Measurements from ENCODE around the gene CAD. TPM values are rescaled to one million over a fixed set of nuclear protein-coding genes. Genes with fewer than 3 reads are reported as not detected.

CAD gene
- total RNA-seq, 1 donor from 2014 or later: 82.5 TPM

DNA sequence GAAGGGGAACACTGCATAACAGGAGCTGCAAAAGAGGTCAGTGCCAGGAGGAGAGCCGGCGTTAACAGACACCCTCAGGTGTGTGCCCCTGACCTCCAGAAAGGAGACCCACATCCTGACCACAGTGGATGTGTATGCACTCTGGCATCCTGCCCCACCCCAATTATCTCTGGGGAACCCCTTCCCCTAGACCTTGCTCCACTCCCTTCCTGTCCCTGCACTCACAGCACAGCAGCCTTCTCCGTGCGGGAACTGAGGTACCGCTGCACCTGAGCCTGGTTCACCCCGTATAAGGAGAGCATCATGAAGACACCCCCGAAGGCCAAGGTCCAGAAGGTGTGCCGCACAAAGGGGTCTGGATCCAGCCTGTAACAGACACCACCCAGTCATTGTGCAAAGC lies 12.6 kb upstream of the CAD start:
- Mint-ChIP-seq H3K9me3 (no peaks in the 10 kb centered on the region), H3K4me3 (no peak overlapping the region), H3K27ac (no peak overlapping the region), H3K27me3 (ENCODE audit: low read depth) (no peaks in the 10 kb centered on the region), H3K4me1 (peaks cover 4% of the 10 kb centered on the region), H3K36me3 (peaks cover 31% of the 10 kb centered on the region)
- TF ChIP-seq, protein P1, sequence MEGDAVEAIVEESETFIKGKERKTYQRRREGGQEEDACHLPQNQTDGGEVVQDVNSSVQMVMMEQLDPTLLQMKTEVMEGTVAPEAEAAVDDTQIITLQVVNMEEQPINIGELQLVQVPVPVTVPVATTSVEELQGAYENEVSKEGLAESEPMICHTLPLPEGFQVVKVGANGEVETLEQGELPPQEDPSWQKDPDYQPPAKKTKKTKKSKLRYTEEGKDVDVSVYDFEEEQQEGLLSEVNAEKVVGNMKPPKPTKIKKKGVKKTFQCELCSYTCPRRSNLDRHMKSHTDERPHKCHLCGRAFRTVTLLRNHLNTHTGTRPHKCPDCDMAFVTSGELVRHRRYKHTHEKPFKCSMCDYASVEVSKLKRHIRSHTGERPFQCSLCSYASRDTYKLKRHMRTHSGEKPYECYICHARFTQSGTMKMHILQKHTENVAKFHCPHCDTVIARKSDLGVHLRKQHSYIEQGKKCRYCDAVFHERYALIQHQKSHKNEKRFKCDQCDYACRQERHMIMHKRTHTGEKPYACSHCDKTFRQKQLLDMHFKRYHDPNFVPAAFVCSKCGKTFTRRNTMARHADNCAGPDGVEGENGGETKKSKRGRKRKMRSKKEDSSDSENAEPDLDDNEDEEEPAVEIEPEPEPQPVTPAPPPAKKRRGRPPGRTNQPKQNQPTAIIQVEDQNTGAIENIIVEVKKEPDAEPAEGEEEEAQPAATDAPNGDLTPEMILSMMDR (IDR thresholded peaks at IDR 0.05; ENCODE audit: unreplicated experiment): no peak
- DNase-seq (ENCODE audit: low spot score in 2 of 2, unreplicated experiment in 2 of 2): no peak

DNA sequence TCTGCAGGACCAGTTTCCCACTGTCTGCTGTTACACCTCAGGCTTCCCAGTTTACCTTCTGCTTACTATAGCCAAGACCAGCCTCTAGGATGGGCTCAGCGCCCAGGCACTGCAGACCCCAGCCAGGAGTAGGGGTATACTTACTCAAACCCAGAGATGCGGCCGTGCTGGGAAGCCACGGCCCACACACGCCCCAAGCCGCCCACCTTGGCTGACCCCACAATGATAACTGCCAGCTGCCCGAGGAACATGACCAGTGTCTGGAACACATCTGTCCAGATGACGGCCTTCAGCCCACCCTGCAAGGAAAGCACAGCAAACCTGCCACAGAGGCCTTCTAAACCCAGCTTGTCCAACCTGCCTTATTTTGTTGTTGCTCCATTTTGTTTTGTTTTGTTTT lies 12.0 kb upstream of the CAD start:
- no peak for DNase-seq (ENCODE audit: low spot score in 2 of 2, unreplicated experiment in 2 of 2)
- Mint-ChIP-seq H3K27ac (no peak overlapping the region), H3K4me3 (no peak overlapping the region), H3K27me3 (ENCODE audit: low read depth) (no peaks in the 10 kb centered on the region), H3K36me3 (peaks cover 29% of the 10 kb centered on the region), H3K9me3 (no peaks in the 10 kb centered on the region), H3K4me1 (peaks cover 10% of the 10 kb centered on the region)
- TF ChIP-seq, protein P1 (IDR thresholded peaks at IDR 0.05; ENCODE audit: unreplicated experiment): no peak

DNA sequence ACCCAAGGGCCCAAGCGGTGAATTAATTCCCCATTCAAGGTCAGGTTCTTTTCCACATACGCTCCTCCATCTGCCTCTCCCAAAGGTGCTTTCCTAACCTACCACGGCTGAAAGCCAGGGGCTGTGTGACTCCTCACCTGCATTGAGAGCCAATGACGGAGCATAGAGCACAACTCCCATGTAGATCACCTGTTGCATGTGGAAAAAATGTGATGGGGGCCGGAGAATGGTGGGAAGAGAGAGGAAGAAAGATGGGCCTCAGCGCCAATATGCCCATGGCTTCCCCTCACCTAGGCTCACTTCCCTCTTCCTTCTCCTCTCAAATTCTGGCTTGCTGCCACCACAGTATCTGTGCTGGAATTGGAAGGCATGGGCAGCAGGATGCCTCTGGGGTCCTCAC lies 10.8 kb upstream of the CAD start:
- H3K9me3 Mint-ChIP-seq: no peaks in the 10 kb centered on the region
- DNase-seq (ENCODE audit: low spot score in 2 of 2, unreplicated experiment in 2 of 2): no peak
- TF ChIP-seq, protein P1 (IDR thresholded peaks at IDR 0.05; ENCODE audit: unreplicated experiment): no peak
- peaks cover 15% of the 10 kb centered on the region for H3K4me1 Mint-ChIP-seq
- H3K27me3 Mint-ChIP-seq (ENCODE audit: low read depth): no peaks in the 10 kb centered on the region
- peaks cover 29% of the 10 kb centered on the region for H3K36me3 Mint-ChIP-seq
- no peak overlapping the region for H3K27ac Mint-ChIP-seq
- no peak overlapping the region for H3K4me3 Mint-ChIP-seq

DNA sequence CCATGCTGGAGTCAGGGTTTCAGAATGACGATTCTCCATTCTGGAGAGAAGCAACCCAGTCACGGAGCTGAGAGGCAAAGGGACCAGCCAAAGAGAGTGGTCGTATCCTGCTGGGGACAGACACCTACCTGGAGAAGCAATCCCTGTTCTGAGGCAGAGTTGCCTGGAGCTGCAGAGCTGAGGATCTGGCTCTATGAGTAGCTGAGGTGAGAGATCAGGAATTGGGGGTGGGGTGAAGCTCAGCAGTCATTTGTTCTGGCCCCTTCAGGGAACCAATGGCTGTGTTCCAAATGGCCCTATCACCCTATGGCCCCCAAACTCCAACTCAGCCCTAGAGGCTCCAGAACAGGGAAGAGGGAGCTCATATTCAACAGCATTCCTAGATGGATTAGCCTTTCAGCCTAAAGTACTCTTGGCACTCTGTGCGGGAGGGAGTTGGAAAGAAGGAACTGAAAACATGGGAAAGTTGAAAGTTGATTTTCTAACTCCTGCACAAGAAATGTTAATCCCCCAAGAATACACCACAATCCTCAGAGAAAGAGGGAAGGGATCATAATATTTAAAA lies 8.6 kb upstream of the CAD start:
- Mint-ChIP-seq H3K27me3 (ENCODE audit: low read depth) (no peaks in the 10 kb centered on the region), H3K4me1 (peaks cover 27% of the 10 kb centered on the region), H3K4me3 (no peak overlapping the region), H3K27ac (no peak overlapping the region), H3K9me3 (no peaks in the 10 kb centered on the region), H3K36me3 (peaks cover 20% of the 10 kb centered on the region)
- no peak for DNase-seq (ENCODE audit: low spot score in 2 of 2, unreplicated experiment in 2 of 2)
- TF ChIP-seq, protein P1 (IDR thresholded peaks at IDR 0.05; ENCODE audit: unreplicated experiment): no peak

DNA sequence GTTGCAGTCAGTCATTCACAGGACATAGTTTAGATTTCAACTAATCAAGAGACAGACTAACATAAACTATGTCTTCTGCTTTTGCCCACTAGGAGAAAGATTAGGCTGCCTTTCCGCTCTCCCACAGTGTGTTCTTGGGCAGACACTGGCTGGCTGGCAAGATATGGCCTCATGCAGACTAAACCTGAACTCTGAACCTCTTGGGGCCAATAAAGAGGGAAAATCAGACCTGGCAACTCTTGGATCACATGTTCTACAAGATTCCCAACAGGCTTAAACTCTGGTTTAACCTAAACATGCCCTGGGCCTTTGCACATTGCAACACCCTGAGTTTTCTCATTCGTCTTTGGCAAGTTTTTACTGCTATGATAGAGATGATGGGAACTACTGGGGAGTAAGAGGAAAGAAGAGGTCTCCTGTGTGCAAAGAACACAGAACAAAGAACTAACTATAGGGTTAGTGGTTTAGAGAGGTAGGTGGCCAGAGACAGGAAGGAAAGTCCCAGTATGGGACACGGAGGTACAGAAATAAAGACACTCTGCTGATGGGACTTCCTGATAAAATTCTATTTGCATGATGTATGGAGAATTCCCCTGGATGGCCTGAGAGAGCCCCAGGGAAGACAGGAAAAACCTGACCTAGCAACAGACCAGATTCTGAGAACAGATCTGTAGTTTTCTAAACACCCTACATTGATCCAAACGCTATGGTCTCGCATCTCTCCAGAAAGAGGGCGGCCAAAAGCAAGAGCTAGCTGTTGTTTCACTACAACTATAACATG lies 7.4 kb upstream of the CAD start:
- TF ChIP-seq, protein P1 (IDR thresholded peaks at IDR 0.05; ENCODE audit: unreplicated experiment): no peak
- Mint-ChIP-seq H3K27ac (peak overlapping the region; percentile 86), H3K4me3 (peak overlapping the region; percentile 57), H3K36me3 (peaks cover 14% of the 10 kb centered on the region), H3K27me3 (ENCODE audit: low read depth) (no peaks in the 10 kb centered on the region), H3K9me3 (no peaks in the 10 kb centered on the region), H3K4me1 (peaks cover 29% of the 10 kb centered on the region)
- no peak for DNase-seq (ENCODE audit: low spot score in 2 of 2, unreplicated experiment in 2 of 2)

All from mesothelial cell of epicardium (in vitro differentiated cells).